BJ (cell line): Measurements from ENCODE around the gene DDX56. TPM values are rescaled to one million over a fixed set of nuclear protein-coding genes. Genes with fewer than 3 reads are reported as not detected.

Experiments
- CTCF ChIA-PET: fragments of 350-600 bp; formaldehyde crosslinking; extraction: SDS; loops from one replicate; lab custom pipeline; 2021; ENCODE audit warnings: antibody characterized with exemption, inconsistent platforms; lab: Yijun Ruan, JAX
- POLR2A ChIA-PET: fragments of 300-600 bp; sonication (Branson Sonifier 250); formaldehyde crosslinking; extraction: SDS; loops from one replicate; lab custom pipeline; 2021; ENCODE audit warnings: antibody characterized with exemption; lab: Charles Lee
- DNase-seq: peaks from one replicate; pipeline ENCODE4 v3.0.0-alpha.2; 2011; ENCODE audit warnings: low read depth
- H3K27me3 ChIP-seq: 2 replicates; pipeline ENCODE4 v1.6.0; 2011; ENCODE audit warnings: low read length; ENCODE audit not compliant: control insufficient read depth, insufficient read depth
- H3K36me3 ChIP-seq: 2 replicates; pipeline ENCODE4 v1.5.1; 2011; ENCODE audit warnings: low read length; ENCODE audit not compliant: control insufficient read depth, insufficient read depth
- H3K4me3 ChIP-seq: 2 replicates; pipeline ENCODE4 v1.5.1; 2011; ENCODE audit warnings: low read depth, mild to moderate bottlenecking, control low read depth, low read length
- polyA plus RNA-seq: library from polyadenylated mRNA; depleted of rRNA; stranded (reverse); fragments of >200 nt; gene quantifications from 2 replicates; pipeline ENCODE4 v1.2.3, GENCODE V29; 2011; rRNA removed
- TF ChIP-seq, protein P1 (sequence below): IDR thresholded peaks from 2 replicates; pipeline ENCODE4 v1.5.1; 2011; ENCODE audit warnings: low read depth, mild to moderate bottlenecking, control low read depth, inconsistent platforms, low read length, moderate library complexity; ENCODE audit not compliant: insufficient read depth

DDX56 gene
- polyA plus RNA-seq, 1 experiment: 77.3 TPM

DNA sequence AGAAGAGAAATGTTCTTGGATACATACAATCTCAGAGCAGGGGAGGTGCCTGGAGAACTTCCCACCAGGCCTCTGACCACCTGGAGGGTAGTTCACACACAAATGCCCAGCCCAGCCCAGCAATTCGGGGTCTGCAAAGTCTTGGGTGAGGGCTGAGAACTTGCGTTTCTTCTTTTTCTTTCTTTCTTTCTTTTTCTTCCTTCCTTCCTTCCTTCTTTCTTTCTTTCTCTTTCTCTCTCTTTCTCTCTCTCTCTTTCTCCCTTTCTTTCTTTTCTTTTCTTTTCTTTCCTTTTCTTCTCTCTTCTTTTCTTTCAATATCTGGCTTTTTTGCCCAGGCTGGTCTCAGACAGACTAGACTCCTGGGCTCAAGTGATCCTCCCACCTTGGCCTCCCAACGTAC is 54.9 kb downstream of the DDX56 start:
- Histone ChIP-seq H3K27me3 (peaks cover 11% of the 10 kb centered on the region), H3K36me3 (no peaks in the 10 kb centered on the region), H3K4me3 (no peak overlapping the region)
- ChIA-PET CTCF (interaction anchor here (0.7 kb wide), 1 partner anchor 46 kb away, joined by 3 read pairs; no protein-coding TSS in a partner anchor), POLR2A (no interaction called here)
- DNase-seq: no peak
- TF ChIP-seq, protein P1, sequence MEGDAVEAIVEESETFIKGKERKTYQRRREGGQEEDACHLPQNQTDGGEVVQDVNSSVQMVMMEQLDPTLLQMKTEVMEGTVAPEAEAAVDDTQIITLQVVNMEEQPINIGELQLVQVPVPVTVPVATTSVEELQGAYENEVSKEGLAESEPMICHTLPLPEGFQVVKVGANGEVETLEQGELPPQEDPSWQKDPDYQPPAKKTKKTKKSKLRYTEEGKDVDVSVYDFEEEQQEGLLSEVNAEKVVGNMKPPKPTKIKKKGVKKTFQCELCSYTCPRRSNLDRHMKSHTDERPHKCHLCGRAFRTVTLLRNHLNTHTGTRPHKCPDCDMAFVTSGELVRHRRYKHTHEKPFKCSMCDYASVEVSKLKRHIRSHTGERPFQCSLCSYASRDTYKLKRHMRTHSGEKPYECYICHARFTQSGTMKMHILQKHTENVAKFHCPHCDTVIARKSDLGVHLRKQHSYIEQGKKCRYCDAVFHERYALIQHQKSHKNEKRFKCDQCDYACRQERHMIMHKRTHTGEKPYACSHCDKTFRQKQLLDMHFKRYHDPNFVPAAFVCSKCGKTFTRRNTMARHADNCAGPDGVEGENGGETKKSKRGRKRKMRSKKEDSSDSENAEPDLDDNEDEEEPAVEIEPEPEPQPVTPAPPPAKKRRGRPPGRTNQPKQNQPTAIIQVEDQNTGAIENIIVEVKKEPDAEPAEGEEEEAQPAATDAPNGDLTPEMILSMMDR: no peak

GRCh38 chr7:44517175-44517574 is 56.5 kb downstream of the DDX56 start:
- POLR2A ChIA-PET: no interaction called here
- H3K27me3 ChIP-seq: peaks cover 9% of the 10 kb centered on the region

More at GRCh38 chr7:44517175-44517574, 56.5 kb downstream of the DDX56 start:
- TF ChIP-seq, protein P1: no peak
- Histone ChIP-seq H3K36me3 (no peaks in the 10 kb centered on the region), H3K4me3 (no peak overlapping the region)
- no peak for DNase-seq
- CTCF ChIA-PET: interaction anchor here (1.1 kb wide), 1 partner anchor 18 kb away, joined by 4 read pairs; no protein-coding TSS in a partner anchor

Other genes with a start within 250 kb of the DDX56 start
- 0.05 and 0.10 TPM in 2 replicates for gene CAMK2B, start 248.3 kb downstream of the DDX56 start, polyA plus RNA-seq
- 78.2 and 82.8 TPM in 2 replicates for gene NUDCD3, start 83.2 kb downstream of the DDX56 start, polyA plus RNA-seq
- not detected in 2 replicates for gene NPC1L1, start 32.6 kb downstream of the DDX56 start, polyA plus RNA-seq
- gene TMED4, start 8.3 kb upstream of the DDX56 start, polyA plus RNA-seq: 75.7 and 80.9 TPM in 2 replicates
- gene OGDH, start 32.7 kb upstream of the DDX56 start, polyA plus RNA-seq: 32.0 and 51.3 TPM in 2 replicates
- gene ZMIZ2, start 174.9 kb upstream of the DDX56 start, polyA plus RNA-seq: 4.4 and 7.4 TPM in 2 replicates
- 3,555 and 5,521 TPM in 2 replicates for gene PPIA, start 222.8 kb upstream of the DDX56 start, polyA plus RNA-seq